ENCODE data around the gene CAMTA1.

CAMTA1 gene

GRCh38 chr1:7062346-7063061, 277.2 kb downstream of the CAMTA1 start:
- no peak for ATAC-seq
- TF ChIP-seq TSHZ2 (CRISPR knock-in tag; IDR thresholded peaks at IDR 0.05) (no peak), SNAI2 (CRISPR knock-in tag; IDR thresholded peaks at IDR 0.05) (no peak), OSR1 (CRISPR knock-in tag; IDR thresholded peaks at IDR 0.05) (no peak), PPARA (CRISPR knock-in tag; IDR thresholded peaks at IDR 0.05; ENCODE audit: borderline replicate concordance) (no peak)

GRCh38 chr1:7063981-7064380, 278.7 kb downstream of the CAMTA1 start:
- TF ChIP-seq PPARA (CRISPR knock-in tag; IDR thresholded peaks at IDR 0.05; ENCODE audit: borderline replicate concordance): no peak
- TF ChIP-seq ZNF8 (CRISPR knock-in tag; IDR thresholded peaks at IDR 0.05): no peak
- TF ChIP-seq TOX (CRISPR knock-in tag; IDR thresholded peaks at IDR 0.05; ENCODE audit: borderline replicate concordance): no peak
- TF ChIP-seq POU6F1 (CRISPR knock-in tag; IDR thresholded peaks at IDR 0.05; ENCODE audit: borderline replicate concordance, low read depth): no peak
- no peak for TF ChIP-seq ZNF70 (CRISPR knock-in tag; IDR thresholded peaks at IDR 0.05)
- TF ChIP-seq ZNF565 (CRISPR knock-in tag; conservative IDR thresholded peaks at IDR 0.05; ENCODE audit: low read depth): no peak
- TF ChIP-seq ARNTL (CRISPR knock-in tag; IDR thresholded peaks at IDR 0.05; ENCODE audit: borderline replicate concordance, low read depth): no peak
- TF ChIP-seq OSR1 (CRISPR knock-in tag; IDR thresholded peaks at IDR 0.05): no peak
- no peak for TF ChIP-seq SNAI2 (CRISPR knock-in tag; IDR thresholded peaks at IDR 0.05)
- no peak for TF ChIP-seq CSDC2 (CRISPR knock-in tag; IDR thresholded peaks at IDR 0.05)
- TF ChIP-seq ISL1 (CRISPR knock-in tag; IDR thresholded peaks at IDR 0.05): no peak
- TF ChIP-seq, protein P1, sequence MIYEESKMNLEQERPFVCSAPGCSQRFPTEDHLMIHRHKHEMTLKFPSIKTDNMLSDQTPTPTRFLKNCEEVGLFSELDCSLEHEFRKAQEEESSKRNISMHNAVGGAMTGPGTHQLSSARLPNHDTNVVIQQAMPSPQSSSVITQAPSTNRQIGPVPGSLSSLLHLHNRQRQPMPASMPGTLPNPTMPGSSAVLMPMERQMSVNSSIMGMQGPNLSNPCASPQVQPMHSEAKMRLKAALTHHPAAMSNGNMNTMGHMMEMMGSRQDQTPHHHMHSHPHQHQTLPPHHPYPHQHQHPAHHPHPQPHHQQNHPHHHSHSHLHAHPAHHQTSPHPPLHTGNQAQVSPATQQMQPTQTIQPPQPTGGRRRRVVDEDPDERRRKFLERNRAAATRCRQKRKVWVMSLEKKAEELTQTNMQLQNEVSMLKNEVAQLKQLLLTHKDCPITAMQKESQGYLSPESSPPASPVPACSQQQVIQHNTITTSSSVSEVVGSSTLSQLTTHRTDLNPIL (CRISPR knock-in tag; IDR thresholded peaks at IDR 0.05; ENCODE audit: low read depth): no peak
- TF ChIP-seq, protein P2, sequence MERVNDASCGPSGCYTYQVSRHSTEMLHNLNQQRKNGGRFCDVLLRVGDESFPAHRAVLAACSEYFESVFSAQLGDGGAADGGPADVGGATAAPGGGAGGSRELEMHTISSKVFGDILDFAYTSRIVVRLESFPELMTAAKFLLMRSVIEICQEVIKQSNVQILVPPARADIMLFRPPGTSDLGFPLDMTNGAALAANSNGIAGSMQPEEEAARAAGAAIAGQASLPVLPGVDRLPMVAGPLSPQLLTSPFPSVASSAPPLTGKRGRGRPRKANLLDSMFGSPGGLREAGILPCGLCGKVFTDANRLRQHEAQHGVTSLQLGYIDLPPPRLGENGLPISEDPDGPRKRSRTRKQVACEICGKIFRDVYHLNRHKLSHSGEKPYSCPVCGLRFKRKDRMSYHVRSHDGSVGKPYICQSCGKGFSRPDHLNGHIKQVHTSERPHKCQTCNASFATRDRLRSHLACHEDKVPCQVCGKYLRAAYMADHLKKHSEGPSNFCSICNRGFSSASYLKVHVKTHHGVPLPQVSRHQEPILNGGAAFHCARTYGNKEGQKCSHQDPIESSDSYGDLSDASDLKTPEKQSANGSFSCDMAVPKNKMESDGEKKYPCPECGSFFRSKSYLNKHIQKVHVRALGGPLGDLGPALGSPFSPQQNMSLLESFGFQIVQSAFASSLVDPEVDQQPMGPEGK (CRISPR knock-in tag; IDR thresholded peaks at IDR 0.05; ENCODE audit: borderline replicate concordance): no peak
- no peak for TF ChIP-seq ZC3H10 (CRISPR knock-in tag; IDR thresholded peaks at IDR 0.05)
- no peak for TF ChIP-seq TSHZ2 (CRISPR knock-in tag; IDR thresholded peaks at IDR 0.05)
- no peak for TF ChIP-seq BACH2 (CRISPR knock-in tag; IDR thresholded peaks at IDR 0.05; ENCODE audit: borderline replicate concordance)
- TF ChIP-seq CSRNP3 (CRISPR knock-in tag; IDR thresholded peaks at IDR 0.05): no peak
- no peak for ATAC-seq
